NCI-H2029 (cell line): ENCODE results near the gene CENPS.
"Not testable (repeated sequence)": the region's sequence is repeated elsewhere in the genome, so short reads cannot be mapped to it uniquely, and the experiment has no call there.

Experiments used
- DNase-seq: peaks from one replicate; lab custom pipeline; 2025; lab: John Stamatoyannopoulos, UW

The CENPS gene

GRCh38 chr1:10451287-10451686 is 21.1 kb downstream of the CENPS start:
- DNase-seq, result no peak

GRCh38 chr1:10456048-10456447 is 25.8 kb downstream of the CENPS start:
- no peak for DNase-seq

- DNase-seq, result no peak
These were observed 26.4 kb downstream of the CENPS start for GRCh38 chr1:10456661-10457060.

- not testable (repeated sequence) for DNase-seq
These were observed 27.2 kb downstream of the CENPS start for GRCh38 chr1:10457462-10457861.

GRCh38 chr1:10457875-10458274 is 27.6 kb downstream of the CENPS start:
- DNase-seq, result no peak

- DNase-seq, result no peak
These were observed 29.0 kb downstream of the CENPS start for GRCh38 chr1:10459184-10459583.

GRCh38 chr1:10467078-10467477 is 36.8 kb downstream of the CENPS start:
- no peak for DNase-seq

- DNase-seq, result no peak
These were observed 39.8 kb downstream of the CENPS start for GRCh38 chr1:10470043-10470442.

- no peak for DNase-seq
These were observed 41.4 kb downstream of the CENPS start for GRCh38 chr1:10471411-10472219.

GRCh38 chr1:10472220-10473144 is 42.2 kb downstream of the CENPS start, which contains the start of gene DFFA:
TSS of gene DFFA (minus strand) at chr1:10472529. CDS start at chr1:10472458, 71 bp downstream.
- peak; percentile 85 for DNase-seq

- no peak for DNase-seq
These were observed 43.0 kb downstream of the CENPS start for GRCh38 chr1:10473145-10473765.

GRCh38 chr1:10474309-10474612 is 44.0 kb downstream of the CENPS start:
- not testable (repeated sequence) for DNase-seq

GRCh38 chr1:10474613-10475507 is 44.6 kb downstream of the CENPS start, which contains the start of gene PEX14:
TSS of gene PEX14 (plus strand) at chr1:10474950. CDS start at chr1:10474967, 17 bp downstream.
- peak; percentile 70 for DNase-seq

GRCh38 chr1:10475510-10475909 is 45.3 kb downstream of the CENPS start:
- no peak for DNase-seq

- no peak for DNase-seq
These were observed 49.1 kb downstream of the CENPS start for GRCh38 chr1:10479296-10479695.

- DNase-seq, result no peak
These were observed 50.4 kb downstream of the CENPS start for GRCh38 chr1:10480614-10481013.

- DNase-seq, result no peak
These were observed 54.3 kb downstream of the CENPS start for GRCh38 chr1:10484521-10484920.

- no peak for DNase-seq
These were observed 59.2 kb downstream of the CENPS start for GRCh38 chr1:10489291-10490055.

GRCh38 chr1:10490286-10490970 is 60.2 kb downstream of the CENPS start:
- no peak for DNase-seq
